Mononuclear cell (primary cell): ENCODE data around the gene GOLGA8A. TPM values are rescaled to one million over a fixed set of nuclear protein-coding genes. Genes with fewer than 3 reads are reported as not detected.
"Not testable (repeated sequence)": the region's sequence is repeated elsewhere in the genome, so short reads cannot be mapped to it uniquely, and the experiment has no call there.

Experiments used
- H3K27me3 ChIP-seq: 2 replicates; pipeline ENCODE4 v1.6.0; 2011; ENCODE audit warnings: low read length, control low read depth; ENCODE audit not compliant: insufficient read depth
- H3K4me1 ChIP-seq: 2 replicates; pipeline ENCODE4 v1.5.1; 2011; ENCODE audit warnings: mild to moderate bottlenecking, low read length, control low read depth; ENCODE audit not compliant: insufficient read depth
- H3K4me3 ChIP-seq: 2 replicates; pipeline ENCODE4 v1.5.1; 2011; ENCODE audit warnings: mild to moderate bottlenecking, low read length, moderate library complexity
- H3K9me3 ChIP-seq: 2 replicates; pipeline ENCODE4 v1.5.1; 2011; ENCODE audit warnings: low read depth, mild to moderate bottlenecking, control low read depth, low read length
- total RNA-seq: library from RNA; depleted of rRNA; stranded (reverse); fragments of >200 nt; gene quantifications from one replicate; pipeline ENCODE4 v1.2.3, GENCODE V29; 2012

The GOLGA8A gene
- total RNA-seq, 1 donor, result 59.4 TPM

GRCh38 chr15:34434627-34435305 is 2.8 kb downstream of the GOLGA8A start:
- Histone ChIP-seq H3K4me3 (no peak overlapping the region), H3K27me3 (peaks cover 20% of the 10 kb centered on the region), H3K9me3 (no peaks in the 10 kb centered on the region), H3K4me1 (peaks cover 11% of the 10 kb centered on the region)

- Histone ChIP-seq H3K4me1 (peaks cover 11% of the 10 kb centered on the region), H3K27me3 (peaks cover 17% of the 10 kb centered on the region)
- H3K9me3 ChIP-seq, H3K4me3 ChIP-seq: not testable (repeated sequence)
Observed at GRCh38 chr15:34433956-34434626, 3.5 kb downstream of the GOLGA8A start.

GRCh38 chr15:34430642-34431041 is 7.0 kb downstream of the GOLGA8A start:
- not testable (repeated sequence) for H3K4me1 ChIP-seq, H3K9me3 ChIP-seq, H3K27me3 ChIP-seq, H3K4me3 ChIP-seq

- not testable (repeated sequence) for H3K27me3 ChIP-seq, H3K9me3 ChIP-seq, H3K4me3 ChIP-seq, H3K4me1 ChIP-seq
Observed at GRCh38 chr15:34423425-34424090, 14.1 kb downstream of the GOLGA8A start.

GRCh38 chr15:34420953-34421352 is 16.7 kb downstream of the GOLGA8A start:
- not testable (repeated sequence) for H3K4me1 ChIP-seq, H3K4me3 ChIP-seq, H3K9me3 ChIP-seq, H3K27me3 ChIP-seq

- not testable (repeated sequence) for H3K9me3 ChIP-seq, H3K27me3 ChIP-seq, H3K4me1 ChIP-seq, H3K4me3 ChIP-seq
Observed at GRCh38 chr15:34418435-34418834, 19.2 kb downstream of the GOLGA8A start.

- not testable (repeated sequence) for H3K4me1 ChIP-seq, H3K9me3 ChIP-seq, H3K4me3 ChIP-seq, H3K27me3 ChIP-seq
Observed at GRCh38 chr15:34409511-34409910, 28.1 kb downstream of the GOLGA8A start.

- not testable (repeated sequence) for H3K9me3 ChIP-seq, H3K4me3 ChIP-seq, H3K4me1 ChIP-seq, H3K27me3 ChIP-seq
Observed at GRCh38 chr15:34408973-34409372, 28.6 kb downstream of the GOLGA8A start.

GRCh38 chr15:34403899-34404298 is 33.7 kb downstream of the GOLGA8A start:
- not testable (repeated sequence) for H3K27me3 ChIP-seq, H3K9me3 ChIP-seq, H3K4me3 ChIP-seq, H3K4me1 ChIP-seq

- H3K4me1 ChIP-seq, H3K27me3 ChIP-seq, H3K4me3 ChIP-seq, H3K9me3 ChIP-seq: not testable (repeated sequence)
Observed at GRCh38 chr15:34403160-34403598, 34.4 kb downstream of the GOLGA8A start.

GRCh38 chr15:34397637-34398259 is 39.9 kb downstream of the GOLGA8A start:
- not testable (repeated sequence) for H3K4me3 ChIP-seq

GRCh38 chr15:34392981-34393380 is 44.6 kb downstream of the GOLGA8A start:
- H3K9me3 ChIP-seq, H3K4me1 ChIP-seq, H3K27me3 ChIP-seq, H3K4me3 ChIP-seq: not testable (repeated sequence)

More at GRCh38 chr15:34397637-34398259, 39.9 kb downstream of the GOLGA8A start:
- H3K9me3 ChIP-seq, H3K4me1 ChIP-seq, H3K27me3 ChIP-seq: not testable (repeated sequence)

GRCh38 chr15:34389594-34390086 is 48.0 kb downstream of the GOLGA8A start:
- H3K27me3 ChIP-seq, H3K4me1 ChIP-seq, H3K9me3 ChIP-seq, H3K4me3 ChIP-seq: not testable (repeated sequence)
